Measurements from ENCODE around the gene C7.
"Not testable (repeated sequence)": the region's sequence is repeated elsewhere in the genome, so short reads cannot be mapped to it uniquely, and the experiment has no call there.

C7 gene

DNA sequence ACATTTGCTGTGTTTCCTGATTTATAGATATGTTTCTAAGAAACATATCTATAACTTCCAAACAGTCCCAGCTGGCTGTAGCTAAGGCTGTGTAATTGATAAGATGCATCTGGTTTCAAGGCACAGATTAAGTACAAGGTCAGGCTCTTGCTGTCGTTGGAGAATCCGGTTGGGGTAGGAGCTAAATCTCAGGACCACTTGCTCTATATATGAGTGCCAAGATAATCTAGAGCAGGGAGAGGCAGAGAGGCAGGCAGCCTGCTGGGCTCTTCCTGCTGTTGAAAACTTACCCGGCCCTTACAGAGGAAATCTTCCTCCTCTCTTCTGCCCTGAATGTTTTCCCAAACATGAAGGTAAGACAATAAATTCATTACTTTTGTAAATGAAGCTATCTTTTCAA is at the start of gene C7:
Gene C7 (plus strand): TSS at position 234 of the 400 bp plus-strand sequence. CDS start 114 bp downstream, at position 348.
- H3K4me3 ChIP-seq (ENCODE audit: low read length), result no peak within 1 kb of the TSS
- no peak for DNase-seq (ENCODE audit: low read depth)
- TF ChIP-seq, protein P1, sequence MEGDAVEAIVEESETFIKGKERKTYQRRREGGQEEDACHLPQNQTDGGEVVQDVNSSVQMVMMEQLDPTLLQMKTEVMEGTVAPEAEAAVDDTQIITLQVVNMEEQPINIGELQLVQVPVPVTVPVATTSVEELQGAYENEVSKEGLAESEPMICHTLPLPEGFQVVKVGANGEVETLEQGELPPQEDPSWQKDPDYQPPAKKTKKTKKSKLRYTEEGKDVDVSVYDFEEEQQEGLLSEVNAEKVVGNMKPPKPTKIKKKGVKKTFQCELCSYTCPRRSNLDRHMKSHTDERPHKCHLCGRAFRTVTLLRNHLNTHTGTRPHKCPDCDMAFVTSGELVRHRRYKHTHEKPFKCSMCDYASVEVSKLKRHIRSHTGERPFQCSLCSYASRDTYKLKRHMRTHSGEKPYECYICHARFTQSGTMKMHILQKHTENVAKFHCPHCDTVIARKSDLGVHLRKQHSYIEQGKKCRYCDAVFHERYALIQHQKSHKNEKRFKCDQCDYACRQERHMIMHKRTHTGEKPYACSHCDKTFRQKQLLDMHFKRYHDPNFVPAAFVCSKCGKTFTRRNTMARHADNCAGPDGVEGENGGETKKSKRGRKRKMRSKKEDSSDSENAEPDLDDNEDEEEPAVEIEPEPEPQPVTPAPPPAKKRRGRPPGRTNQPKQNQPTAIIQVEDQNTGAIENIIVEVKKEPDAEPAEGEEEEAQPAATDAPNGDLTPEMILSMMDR (IDR thresholded peaks at IDR 0.05; ENCODE audit: insufficient read depth, low read depth, low read length, missing control alignments), result no peak

DNA sequence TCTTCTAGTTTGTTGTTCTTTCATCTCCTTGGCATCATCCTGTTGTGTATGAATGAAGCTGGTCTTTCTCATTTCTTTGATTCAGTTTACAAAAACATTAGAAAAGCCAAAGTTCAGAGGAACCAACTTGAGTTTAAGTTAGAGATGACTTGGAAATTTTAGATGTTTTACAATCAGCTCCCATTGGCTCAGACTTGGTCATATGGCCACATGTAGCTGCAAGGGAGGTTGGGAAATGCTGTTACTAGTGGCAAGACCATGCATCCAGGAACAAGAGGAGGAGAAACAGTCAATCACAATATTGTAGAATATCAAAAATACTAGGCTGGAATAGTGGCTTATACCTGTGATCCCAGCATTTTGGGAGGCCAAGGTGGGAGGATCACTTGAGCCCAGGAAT is 48.6 kb upstream of the C7 start:
- DNase-seq (ENCODE audit: low read depth), result no peak
- TF ChIP-seq, protein P1 (IDR thresholded peaks at IDR 0.05; ENCODE audit: insufficient read depth, low read depth, low read length, missing control alignments), result no peak
- no peak overlapping the region for H3K4me3 ChIP-seq (ENCODE audit: low read length)

DNA sequence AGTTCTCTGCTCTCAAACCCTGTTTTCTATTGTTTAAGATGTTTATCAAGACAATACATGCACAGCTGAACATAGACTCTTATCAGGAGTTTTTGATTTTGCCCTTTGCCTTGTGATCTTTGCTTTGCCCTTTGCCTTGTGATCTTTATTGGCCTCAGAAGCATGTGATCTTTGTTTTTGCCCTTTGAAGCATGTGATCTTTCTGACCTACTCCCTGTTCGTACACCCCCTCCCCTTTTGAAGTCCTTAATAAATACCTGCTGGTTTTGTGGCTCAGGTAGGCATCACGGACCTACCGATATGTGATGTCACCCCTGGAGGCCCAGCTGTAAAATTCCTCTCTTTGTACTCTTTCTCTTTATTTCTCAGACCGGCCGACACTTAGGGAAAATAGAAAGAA is 44.3 kb upstream of the C7 start:
- DNase-seq (ENCODE audit: low read depth); H3K4me3 ChIP-seq (ENCODE audit: low read length): not testable (repeated sequence)

DNA sequence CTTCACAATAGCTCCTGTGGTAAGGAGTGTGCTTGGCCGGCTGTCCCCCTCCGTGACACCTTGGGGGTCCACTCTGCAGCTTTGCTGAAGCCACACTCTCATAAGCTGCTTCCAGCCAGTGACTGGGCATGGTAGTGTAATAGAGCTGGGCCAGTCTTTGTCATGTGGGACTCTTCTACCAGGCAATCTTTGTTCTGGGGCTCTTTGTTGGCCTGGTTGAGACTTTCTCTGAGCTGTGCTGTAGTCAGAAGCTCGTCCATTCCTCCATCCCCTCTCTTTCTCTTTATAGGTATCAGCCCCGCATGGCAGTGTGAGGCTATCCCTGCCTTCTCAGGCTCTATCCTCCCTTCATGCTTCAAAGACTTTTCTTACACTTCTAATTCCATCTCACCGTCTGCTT is 42.5 kb upstream of the C7 start:
- no peak overlapping the region for H3K4me3 ChIP-seq (ENCODE audit: low read length)
- TF ChIP-seq, protein P1 (IDR thresholded peaks at IDR 0.05; ENCODE audit: insufficient read depth, low read depth, low read length, missing control alignments), result no peak

DNA sequence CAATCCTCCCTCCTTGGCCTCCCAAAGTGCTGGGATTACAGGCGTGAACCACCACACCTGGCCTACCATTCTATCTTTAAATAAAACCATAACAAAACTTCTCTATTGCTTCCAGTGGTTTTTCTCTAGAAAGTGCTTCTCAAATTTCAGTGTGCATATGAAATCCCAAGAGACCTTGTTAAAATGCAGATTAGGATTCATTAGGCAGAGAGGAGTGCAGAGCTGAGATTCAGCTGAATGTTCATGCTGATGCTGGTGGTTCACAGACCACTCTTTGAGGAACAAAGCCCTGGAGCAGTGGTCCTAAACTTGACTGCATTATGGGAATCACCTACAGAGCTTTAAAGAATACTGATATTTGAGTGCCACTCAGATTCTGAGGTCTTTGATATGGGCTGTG is 39.9 kb upstream of the C7 start:
- DNase-seq (ENCODE audit: low read depth), result no peak
- TF ChIP-seq, protein P1 (IDR thresholded peaks at IDR 0.05; ENCODE audit: insufficient read depth, low read depth, low read length, missing control alignments), result no peak
- no peak overlapping the region for H3K4me3 ChIP-seq (ENCODE audit: low read length)

More for the DNA sequence above, 42.5 kb upstream of the C7 start:
- no peak for DNase-seq (ENCODE audit: low read depth)

DNA sequence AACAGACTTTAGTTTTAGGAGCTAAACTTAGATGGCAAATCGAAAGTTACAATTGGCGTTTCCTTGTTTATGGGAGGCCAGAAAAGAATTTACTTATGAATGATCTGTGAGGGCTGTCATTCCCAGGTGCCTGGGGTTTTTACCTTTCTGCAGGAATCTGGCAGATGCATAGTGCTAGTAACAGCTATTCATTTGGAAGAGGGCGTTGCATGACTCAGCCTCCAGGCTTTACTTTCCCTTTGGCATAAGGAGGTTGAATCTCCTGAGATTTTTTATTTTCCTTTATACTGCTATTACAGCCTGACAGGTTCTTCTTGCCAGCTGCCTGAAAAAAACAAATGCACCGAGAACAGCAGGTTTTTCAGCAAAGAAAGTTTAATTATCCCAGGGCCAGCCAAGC is 38.1 kb upstream of the C7 start:
- peak; percentile 57 for DNase-seq (ENCODE audit: low read depth)
- no peak overlapping the region for H3K4me3 ChIP-seq (ENCODE audit: low read length)
- TF ChIP-seq, protein P1 (IDR thresholded peaks at IDR 0.05; ENCODE audit: insufficient read depth, low read depth, low read length, missing control alignments), result no peak

DNA sequence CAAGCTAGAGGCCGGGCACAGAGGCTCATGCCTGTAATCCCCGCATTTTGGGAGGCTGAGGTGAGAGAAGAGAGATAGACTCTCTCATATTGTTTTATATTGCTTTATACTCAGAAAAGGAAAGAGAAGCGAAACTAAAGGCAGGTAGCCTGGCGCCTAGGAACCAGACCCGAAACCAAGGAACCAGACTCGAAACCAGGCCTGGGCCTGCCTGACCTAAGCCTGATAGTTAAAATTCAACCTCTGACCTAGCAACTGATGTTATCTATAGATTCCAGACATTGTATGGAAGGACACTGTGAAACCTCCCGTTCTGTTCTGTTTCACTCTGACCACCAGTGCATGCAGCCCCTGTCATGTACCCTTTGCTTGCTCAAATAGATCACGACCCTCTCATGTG is 37.0 kb upstream of the C7 start:
- DNase-seq (ENCODE audit: low read depth); H3K4me3 ChIP-seq (ENCODE audit: low read length): not testable (repeated sequence)

DNA sequence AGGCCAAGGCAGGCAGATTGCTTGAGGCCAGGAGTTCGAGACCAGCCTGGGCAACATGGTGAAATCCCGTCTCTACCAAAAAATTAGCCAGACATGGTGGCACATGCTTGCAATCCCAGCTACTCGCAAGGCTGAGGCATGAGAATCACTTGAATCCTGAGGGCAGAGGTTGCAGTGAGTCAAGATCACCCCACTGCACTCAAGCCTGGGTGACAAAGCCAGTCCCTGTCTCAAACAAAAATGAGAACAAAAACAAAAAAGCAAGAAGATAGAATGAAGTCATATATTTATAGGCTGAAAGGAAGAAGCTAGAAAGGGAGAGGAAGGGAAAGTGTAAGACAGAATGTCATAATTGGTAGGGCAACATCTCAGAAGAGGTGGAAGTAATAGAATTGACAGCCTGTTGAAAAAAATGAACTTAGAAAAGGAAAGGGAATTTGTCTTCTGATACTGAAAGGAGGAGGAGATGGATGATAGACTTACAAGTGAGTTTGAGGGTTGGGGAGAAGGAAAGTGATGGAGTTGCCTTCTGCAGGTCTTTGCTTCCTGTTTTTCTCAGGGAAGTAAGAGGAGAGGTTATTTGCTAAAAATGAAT is 35.9 kb upstream of the C7 start:
- TF ChIP-seq, protein P1 (IDR thresholded peaks at IDR 0.05; ENCODE audit: insufficient read depth, low read depth, low read length, missing control alignments), result no peak
- no peak overlapping the region for H3K4me3 ChIP-seq (ENCODE audit: low read length)
- DNase-seq (ENCODE audit: low read depth), result no peak

Data from epithelial cell of esophagus (primary cell).